Measurements from ENCODE around the gene MIAT.

- TF ChIP-seq POLR2A (IDR thresholded peaks at IDR 0.05; ENCODE audit: low read depth, low read length) = no peak
- TF ChIP-seq POLR2AphosphoS5 (IDR thresholded peaks at IDR 0.05; ENCODE audit: low read depth, low read length) = no peak
- TF ChIP-seq TAF1 (IDR thresholded peaks at IDR 0.05; ENCODE audit: borderline replicate concordance, low read depth, low read length) = no peak
These were observed 3.7 kb downstream of the MIAT start for GRCh38 chr22:26660961-26661578.

All from GM12892 (cell line).